SK-N-SH (cell line): ENCODE data around the gene PLA2G6. TPM values are rescaled to one million over a fixed set of nuclear protein-coding genes. Genes with fewer than 3 reads are reported as not detected.
"Not testable (repeated sequence)": the region's sequence is repeated elsewhere in the genome, so short reads cannot be mapped to it uniquely, and the experiment has no call there.

Experiments used
- CTCF ChIA-PET: fragments of 300-600, 350-600 bp; formaldehyde crosslinking; extraction: SDS; loops from one replicate; lab custom pipeline; 2021; lab: Yijun Ruan, JAX
- POLR2A ChIA-PET: fragments of 350-600 bp; sonication (Branson Sonifier 250); formaldehyde crosslinking; extraction: SDS; loops from one replicate; lab custom pipeline; 2020; ENCODE audit warnings: antibody characterized with exemption, inconsistent platforms; lab: Yijun Ruan, JAX
- DNase-seq: peaks from one replicate; pipeline ENCODE4 v3.0.0; 2012
- H2AFZ ChIP-seq: fragments of 200-600 bp; sonication (generic); 2 replicates; pipeline ENCODE4 v1.8.1; 2016; ENCODE audit warnings: antibody characterized with exemption, mild to moderate bottlenecking, low read depth
- H3F3A ChIP-seq: fragments of 200-600 bp; sonication (generic); replicated peaks from 2 replicates; pipeline ENCODE3; 2016; ENCODE audit warnings: antibody characterized with exemption, mild to moderate bottlenecking; ENCODE audit not compliant: insufficient read depth
- H3K27ac ChIP-seq, 2 experiments: fragments of 200-500 bp in 1 of 2; fragments of 200-600 bp in 1 of 2; sonication (Bioruptor generic) in 1 of 2; sonication (generic), shearing (Covaris generic) in 1 of 2; 2 replicates each; pipeline versions ENCODE4 v1.5.1 to v1.6.1; 2014 to 2016; ENCODE audit warnings: low read depth in 2 of 2, inconsistent platforms in 1 of 2, low read length in 1 of 2, mild to moderate bottlenecking in 1 of 2, mixed read lengths in 1 of 2
- H3K27me3 ChIP-seq: fragments of 200-600 bp; sonication (generic), shearing (Covaris generic); 2 replicates; pipeline ENCODE4 v1.6.1; 2016; ENCODE audit warnings: mixed run types; ENCODE audit not compliant: insufficient read depth
- H3K36me3 ChIP-seq, 2 experiments: fragments of 200-500 bp in 1 of 2; fragments of 200-600 bp in 1 of 2; sonication (Bioruptor generic) in 1 of 2; sonication (generic) in 1 of 2; replicated peaks in 1 of 2; 2 replicates each; pipeline versions ENCODE3 to v1.5.1; 2014 to 2016; ENCODE audit warnings: low read length in 1 of 2, mild to moderate bottlenecking in 1 of 2; ENCODE audit not compliant: insufficient read depth in 2 of 2, control insufficient read depth in 1 of 2
- H3K4me1 ChIP-seq, 2 experiments: fragments of 200-500 bp in 1 of 2; fragments of 200-600 bp in 1 of 2; sonication (Bioruptor generic) in 1 of 2; sonication (generic), shearing (Covaris generic) in 1 of 2; 2 replicates each; pipeline versions ENCODE4 v1.5.1 to v1.6.1; 2014 to 2016; ENCODE audit warnings: low read depth in 1 of 2, low read length in 1 of 2, mixed run types in 1 of 2; ENCODE audit not compliant: insufficient read depth in 2 of 2, control insufficient read depth in 1 of 2
- H3K4me2 ChIP-seq: fragments of 200-600 bp; sonication (generic), shearing (Covaris generic); 2 replicates; pipeline ENCODE4 v1.6.1; 2017; ENCODE audit warnings: mixed run types
- H3K4me3 ChIP-seq, 2 experiments: fragments of 200-500 bp in 1 of 2; fragments of 200-600 bp in 1 of 2; sonication (Bioruptor generic) in 1 of 2; sonication (generic), shearing (Covaris generic) in 1 of 2; 2 replicates each; pipeline versions ENCODE4 v1.5.1 to v1.8.1; 2014 to 2016; ENCODE audit warnings: low read depth in 2 of 2, inconsistent platforms in 1 of 2, low read length in 1 of 2, mild to moderate bottlenecking in 1 of 2, mixed read lengths in 1 of 2, moderate library complexity in 1 of 2
- H3K79me2 ChIP-seq: fragments of 200-600 bp; sonication (generic); 2 replicates; pipeline ENCODE4 v1.8.1; 2017; ENCODE audit warnings: mild to moderate bottlenecking; ENCODE audit not compliant: insufficient read depth
- H3K9ac ChIP-seq: fragments of 200-600 bp; sonication (generic); 2 replicates; pipeline ENCODE4 v1.6.1; 2017; ENCODE audit warnings: mixed run types
- H3K9me2 ChIP-seq: fragments of 200-600 bp; sonication (generic); 2 replicates; pipeline ENCODE4 v1.6.1; 2017; ENCODE audit warnings: mixed run types
- H3K9me3 ChIP-seq: fragments of 200-600 bp; sonication (generic); 2 replicates; pipeline ENCODE4 v1.6.1; 2017; ENCODE audit warnings: mixed run types, mild to moderate bottlenecking, moderate library complexity
- H4K20me1 ChIP-seq: fragments of 200-600 bp; sonication (generic); 2 replicates; pipeline ENCODE4 v1.6.1; 2017; ENCODE audit warnings: mild to moderate bottlenecking, mixed run types; ENCODE audit not compliant: insufficient read depth
- ELF1 ChIP-seq: IDR thresholded peaks from 2 replicates; pipeline ENCODE4 v1.4.0; 2012
- EZH2phosphoT487 ChIP-seq: fragments of 200-600 bp; sonication (generic); IDR thresholded peaks from 2 replicates; pipeline ENCODE4 v1.6.1; 2017; ENCODE audit warnings: low read depth, mixed run types, mild to moderate bottlenecking, antibody characterized with exemption, moderate library complexity, borderline replicate concordance
- FOSL2 ChIP-seq: IDR thresholded peaks from 2 replicates; pipeline ENCODE4 v1.4.0; 2012; ENCODE audit warnings: low read depth, mild to moderate bottlenecking, moderate library complexity, borderline replicate concordance
- FOXJ3 ChIP-seq: sonication (generic); formaldehyde crosslinking; IDR thresholded peaks from 2 replicates; pipeline ENCODE4 v1.5.1; 2020; ENCODE audit warnings: mild to moderate bottlenecking, missing genetic modification reagents
- FOXM1 ChIP-seq: IDR thresholded peaks from 2 replicates; pipeline ENCODE4 v1.4.0; 2012; ENCODE audit warnings: low read depth, mild to moderate bottlenecking
- GABPA ChIP-seq: IDR thresholded peaks from 2 replicates; pipeline ENCODE4 v1.4.0; 2012; ENCODE audit warnings: low read depth, mild to moderate bottlenecking
- GATA2 ChIP-seq: sonication (generic); formaldehyde crosslinking; IDR thresholded peaks from 2 replicates; pipeline ENCODE4 v1.5.0; 2020; ENCODE audit warnings: mild to moderate bottlenecking, missing genetic modification reagents
- JUND ChIP-seq: IDR thresholded peaks from 2 replicates; pipeline ENCODE4 v1.4.0; 2012
- MEF2A ChIP-seq: IDR thresholded peaks from 2 replicates; pipeline ENCODE4 v1.4.0; 2012; ENCODE audit warnings: low read depth, borderline replicate concordance
- NFIC ChIP-seq: IDR thresholded peaks from 2 replicates; pipeline ENCODE4 v1.4.0; 2012; ENCODE audit warnings: borderline replicate concordance
- PBX3 ChIP-seq: IDR thresholded peaks from 2 replicates; pipeline ENCODE4; 2012
- RCOR1 ChIP-seq: fragments of 150-350 bp; IDR thresholded peaks from 2 replicates; pipeline ENCODE4 v1.6.1; 2017; ENCODE audit warnings: antibody characterized with exemption, low read length
- SIN3A ChIP-seq: IDR thresholded peaks from 2 replicates; pipeline ENCODE4 v1.6.1; 2012; ENCODE audit warnings: low read depth, mild to moderate bottlenecking, low read length, moderate library complexity, borderline replicate concordance
- TCF12 ChIP-seq: IDR thresholded peaks from 2 replicates; pipeline ENCODE4 v1.4.0; 2012
- TEAD4 ChIP-seq: IDR thresholded peaks from 2 replicates; pipeline ENCODE4 v1.4.0; 2012; ENCODE audit warnings: mild to moderate bottlenecking, borderline replicate concordance; ENCODE audit not compliant: insufficient read depth
- USF1 ChIP-seq: IDR thresholded peaks from 2 replicates; pipeline ENCODE4 v1.4.0; 2012; ENCODE audit warnings: low read depth, borderline replicate concordance
- USF2 ChIP-seq: fragments of 150-350 bp; IDR thresholded peaks from 2 replicates; pipeline ENCODE4 v1.6.1; 2017; ENCODE audit warnings: antibody characterized with exemption, low read length, low read depth, borderline replicate concordance
- ZBTB33 ChIP-seq: IDR thresholded peaks from 2 replicates; pipeline ENCODE4 v1.4.0; 2012; ENCODE audit warnings: low read depth, borderline replicate concordance
- WGBS: methylation state at CpG from one replicate; pipeline ENCODE4 v1.1.6; 2017; ENCODE audit warnings: low lambda C conversion rate; 5-methylcytosine and 5-hydroxymethylcytosine counted together
- polyA plus RNA-seq, 3 experiments: library from polyadenylated mRNA; depleted of rRNA; stranded (reverse); fragments of >200 nt; gene quantifications; 2 replicates each; pipeline ENCODE4 v1.2.3, GENCODE V29; 2012

PLA2G6 gene
- polyA plus RNA-seq, 1 of the 3 experiments (the other 2 are of a cell fraction), result 10.5 TPM

GRCh38 chr22:38177926-38178604 lies 3.6 kb downstream of the PLA2G6 start:
- Histone ChIP-seq H3K27me3 (no peaks in the 10 kb centered on the region), H2AFZ (no peak overlapping the region), H3K36me3 (no peaks in the 10 kb centered on the region), H3K4me1 (peaks cover 0 to 11% of the 10 kb centered on the region in 2 experiments; a peak in 2 of 4 replicates), H3K9ac (no peak overlapping the region), H3K79me2 (no peaks in the 10 kb centered on the region), H3K9me2 (no peaks in the 10 kb centered on the region), H3K9me3 (no peaks in the 10 kb centered on the region), H3F3A (no peaks in the 10 kb centered on the region), H3K27ac (peak overlapping the region in 1 of 2 experiments; percentile 39; a peak in 2 of 4 replicates), H3K4me2 (peak overlapping the region; percentile 12; the same call in 1 of the 2 replicates), H4K20me1 (no peaks in the 10 kb centered on the region), H3K4me3 (no peak overlapping the region)
- WGBS, result 58% methylated on average over 10 of the region's 15 CpGs
- TF ChIP-seq EZH2phosphoT487, result no peak
- TF ChIP-seq FOSL2, result peak; percentile 35; the same call in 1 of the 2 replicates
- no peak for TF ChIP-seq ELF1
- peak; percentile 64 for TF ChIP-seq JUND
- TF ChIP-seq ZBTB33, result no peak
- TF ChIP-seq GABPA, result no peak
- CTCF ChIA-PET, result interaction anchor here (0.8 kb wide), 1 partner anchor 10 kb away, joined by 3 read pairs; no protein-coding TSS in a partner anchor
- POLR2A ChIA-PET, result no interaction called here
- no peak for DNase-seq

- peak overlapping the region in 1 of 2 experiments; percentile 39; a peak in 2 of 4 replicates for H3K27ac ChIP-seq
- H3K79me2 ChIP-seq, H3K27me3 ChIP-seq, H3K9ac ChIP-seq, H3K36me3 ChIP-seq, H3K4me2 ChIP-seq, H2AFZ ChIP-seq, DNase-seq, H3K4me3 ChIP-seq, H3K9me3 ChIP-seq, H4K20me1 ChIP-seq, H3K9me2 ChIP-seq, POLR2A ChIA-PET, H3F3A ChIP-seq: not testable (repeated sequence)
- peaks cover 0 to 16% of the 10 kb centered on the region in 2 experiments; a peak in 2 of 4 replicates for H3K4me1 ChIP-seq
- CTCF ChIA-PET, result interaction anchor here (0.8 kb wide), 1 partner anchor 10 kb away, joined by 3 read pairs; no protein-coding TSS in a partner anchor
- WGBS, result 87% methylated on average over 9 of the region's 9 CpGs
Measured at GRCh38 chr22:38177571-38177925, 4.1 kb downstream of the PLA2G6 start.

GRCh38 chr22:38177044-38177443 lies 4.6 kb downstream of the PLA2G6 start:
- Histone ChIP-seq H3K9ac (no peak overlapping the region), H3K79me2 (no peaks in the 10 kb centered on the region), H3K27ac (no peak overlapping the region), H3K9me2 (no peaks in the 10 kb centered on the region), H4K20me1 (no peaks in the 10 kb centered on the region), H2AFZ (no peak overlapping the region), H3K36me3 (no peaks in the 10 kb centered on the region), H3K9me3 (no peaks in the 10 kb centered on the region), H3K4me2 (no peak overlapping the region), H3K4me3 (no peak overlapping the region), H3F3A (no peaks in the 10 kb centered on the region), H3K27me3 (no peaks in the 10 kb centered on the region), H3K4me1 (peaks cover 0 to 17% of the 10 kb centered on the region in 2 experiments; a peak in 2 of 4 replicates)
- ChIA-PET CTCF (no interaction called here), POLR2A (no interaction called here)
- WGBS, result 96% methylated on average over 4 of the region's 4 CpGs
- DNase-seq, result no peak
- TF ChIP-seq USF2 (no peak), GABPA (no peak), GATA2 (CRISPR knock-in tag) (no peak), EZH2phosphoT487 (no peak), PBX3 (no peak), FOXJ3 (CRISPR knock-in tag) (no peak), USF1 (no peak), TEAD4 (no peak), MEF2A (no peak), TCF12 (no peak), RCOR1 (no peak), NFIC (no peak), FOXM1 (no peak), SIN3A (no peak)
